HG03432 (cell line): ENCODE results near the gene ARHGEF11.

ENCODE experiments used
- ATAC-seq: cut with Tn5 transposase; IDR thresholded peaks from one replicate; pipeline ENCODE4 v1.9.1; 2021; ENCODE audit warnings: mild to moderate bottlenecking, moderate library complexity; ENCODE audit not compliant: unreplicated experiment

Gene ARHGEF11

GRCh38 chr1:157050836-157051235 lies 5.3 kb upstream of the ARHGEF11 start:
- no peak for ATAC-seq

DNA sequence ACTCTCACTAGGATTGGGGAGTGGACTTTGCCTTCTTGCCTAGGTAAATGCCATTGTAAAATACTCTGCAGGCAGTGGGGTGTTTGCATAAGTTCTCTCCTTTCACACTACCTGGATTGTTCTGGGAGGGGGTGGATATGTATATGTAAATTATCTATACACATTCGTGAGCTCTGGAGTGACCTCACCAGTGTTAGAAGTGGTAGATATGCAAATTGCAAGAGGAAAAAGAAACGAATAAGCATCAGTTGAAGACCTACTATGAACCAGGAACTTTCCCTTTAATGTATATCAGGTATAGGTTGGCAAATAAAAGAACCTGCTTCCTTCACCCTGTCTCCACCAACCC lies 1.5 kb upstream of the ARHGEF11 start:
- ATAC-seq, result no peak

GRCh38 chr1:157044326-157044725 lies 1.2 kb downstream of the ARHGEF11 start:
- ATAC-seq, result no peak

DNA sequence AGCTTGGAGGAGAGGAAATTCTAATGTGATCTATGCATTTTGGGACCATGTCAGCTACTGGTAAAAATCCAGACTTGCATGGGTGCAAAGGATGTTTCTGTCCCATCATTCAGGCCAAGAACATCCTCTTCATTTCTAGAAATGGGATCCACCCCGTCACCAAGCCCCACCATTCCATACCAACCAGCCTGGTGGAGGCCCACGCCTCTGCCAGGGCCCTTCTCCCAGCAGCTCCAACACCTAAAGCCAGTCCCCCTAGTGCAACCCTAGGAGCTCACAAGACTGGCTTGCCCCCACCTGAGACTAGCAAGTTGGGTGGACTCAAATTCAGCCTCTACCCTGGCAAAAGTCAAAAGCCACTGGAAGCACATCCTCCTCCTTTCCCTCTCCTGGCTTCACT lies 1.9 kb downstream of the ARHGEF11 start:
- ATAC-seq, result no peak

GRCh38 chr1:157042846-157043245 lies 2.7 kb downstream of the ARHGEF11 start:
- ATAC-seq, result no peak

DNA sequence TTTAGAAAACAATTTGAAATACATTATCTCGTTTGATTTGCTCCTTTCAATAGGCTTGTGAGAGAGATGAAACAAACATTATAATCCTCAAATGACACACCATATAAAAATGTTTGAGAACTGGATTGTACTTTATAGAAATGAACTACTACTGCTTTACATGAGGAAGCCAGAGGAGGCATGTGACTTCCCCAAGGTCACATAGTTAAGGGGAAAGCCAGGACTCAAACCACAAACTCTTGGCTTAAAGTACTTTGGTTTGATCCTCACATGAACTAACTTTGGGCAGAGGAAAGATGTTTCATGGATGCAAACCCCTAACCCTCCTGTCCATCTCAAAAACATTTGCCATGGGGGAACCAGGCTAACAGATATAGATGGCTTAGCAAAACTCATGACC lies 4.7 kb downstream of the ARHGEF11 start:
- ATAC-seq, result no peak

DNA sequence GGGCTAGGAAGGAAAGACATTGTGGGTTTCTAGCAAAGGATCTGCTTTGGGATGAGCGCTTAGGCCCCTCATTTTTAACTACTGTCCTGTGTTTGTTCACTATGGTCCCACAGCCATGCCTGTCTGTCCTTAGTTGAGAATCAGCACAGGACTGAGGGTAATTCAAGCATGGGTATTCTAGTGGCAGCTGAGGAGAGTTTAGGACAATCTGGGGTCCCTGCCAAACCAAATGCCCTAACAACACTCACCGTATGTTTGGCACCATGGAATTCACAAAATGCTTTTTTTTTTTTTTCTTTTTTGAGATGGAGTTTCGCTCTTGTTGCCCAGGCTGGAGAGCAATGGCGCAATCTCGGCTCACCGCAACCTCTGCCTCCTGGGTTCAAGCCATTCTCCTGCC lies 10.4 kb downstream of the ARHGEF11 start:
- no peak for ATAC-seq

- ATAC-seq, result no peak
Measured at GRCh38 chr1:157034137-157034800, 11.3 kb downstream of the ARHGEF11 start.

DNA sequence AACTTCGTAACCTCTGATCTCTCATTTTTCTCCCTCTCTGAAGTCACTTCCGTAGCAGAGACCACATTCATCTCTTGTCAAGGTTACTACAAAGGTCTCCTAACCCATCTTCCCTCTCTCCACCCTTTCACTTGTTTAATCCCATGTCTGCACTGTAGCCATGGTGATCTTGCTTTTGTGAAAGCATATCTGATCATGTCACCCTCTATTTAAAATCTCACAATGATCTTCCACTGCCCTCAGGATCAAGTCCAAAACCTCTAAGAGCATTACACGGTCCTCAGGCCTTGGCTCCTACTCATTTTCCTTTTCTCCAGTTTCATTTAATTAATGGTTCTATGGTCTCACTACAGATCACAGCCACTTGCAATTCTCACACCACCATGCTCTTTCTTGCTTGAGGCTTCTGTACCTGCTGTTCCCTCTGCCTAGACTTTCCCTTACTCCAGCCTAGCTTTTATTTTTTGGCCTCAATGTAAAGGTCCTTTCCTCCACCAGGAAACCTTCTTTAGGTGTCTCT lies 12.1 kb downstream of the ARHGEF11 start:
- no peak for ATAC-seq

- ATAC-seq, result no peak
Measured at GRCh38 chr1:157032303-157032702, 13.2 kb downstream of the ARHGEF11 start.

DNA sequence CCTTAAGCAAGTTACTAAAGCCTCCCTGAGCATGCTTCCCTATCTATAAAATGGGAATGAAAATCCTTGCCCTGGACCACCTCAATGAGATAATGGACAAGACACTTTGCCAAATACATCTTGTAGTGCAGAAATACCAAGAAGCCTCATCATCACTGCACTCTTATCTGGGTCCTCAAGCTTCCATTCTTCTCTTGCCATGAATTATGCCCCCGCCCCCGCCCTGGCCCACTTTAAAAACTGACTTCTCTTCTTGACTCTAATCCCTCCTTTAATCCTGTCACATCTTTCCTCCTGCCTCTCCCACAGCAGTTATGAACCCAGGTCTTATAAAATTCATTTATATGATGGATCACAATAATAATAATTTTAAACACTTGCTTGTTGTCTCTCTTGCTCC lies 14.8 kb downstream of the ARHGEF11 start:
- ATAC-seq, result no peak

DNA sequence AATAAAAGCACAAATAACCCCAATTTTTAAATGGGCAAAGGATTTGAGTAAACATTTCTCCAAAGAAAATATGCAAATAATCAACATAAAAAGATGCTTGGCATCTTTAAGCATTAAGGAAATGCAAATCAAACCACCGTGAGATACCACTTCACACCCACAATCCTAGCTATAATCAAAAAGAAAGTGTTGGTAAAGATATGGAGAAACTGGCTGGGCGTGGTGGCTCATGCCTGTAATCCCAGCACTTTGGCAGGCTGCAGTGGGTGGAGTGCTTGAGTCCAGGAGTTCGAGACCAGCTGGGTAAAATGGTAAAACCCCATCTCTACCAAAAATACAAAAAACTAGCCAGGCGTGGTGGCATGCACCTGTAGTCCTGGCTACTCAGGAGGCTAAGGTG lies 16.9 kb downstream of the ARHGEF11 start:
- ATAC-seq, result no peak

DNA sequence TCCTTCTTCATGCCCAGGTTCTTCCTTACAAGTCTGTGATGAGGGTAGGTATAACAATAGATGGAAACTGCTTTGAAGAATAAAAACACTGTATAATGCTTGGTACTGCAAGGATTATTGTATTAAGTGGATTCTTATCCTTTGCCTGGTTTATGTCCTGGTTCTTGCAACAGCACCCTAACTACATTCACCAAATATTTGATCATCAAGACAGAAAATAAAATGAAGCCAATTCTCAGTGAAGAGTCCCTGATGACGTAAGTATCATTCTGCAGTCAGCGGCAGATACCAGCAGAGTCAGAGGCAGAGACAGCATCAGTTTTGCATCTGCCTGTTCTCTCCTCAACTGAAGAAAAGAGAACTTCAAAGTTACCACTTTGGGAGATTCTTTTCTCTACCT lies 19.7 kb downstream of the ARHGEF11 start:
- no peak for ATAC-seq

DNA sequence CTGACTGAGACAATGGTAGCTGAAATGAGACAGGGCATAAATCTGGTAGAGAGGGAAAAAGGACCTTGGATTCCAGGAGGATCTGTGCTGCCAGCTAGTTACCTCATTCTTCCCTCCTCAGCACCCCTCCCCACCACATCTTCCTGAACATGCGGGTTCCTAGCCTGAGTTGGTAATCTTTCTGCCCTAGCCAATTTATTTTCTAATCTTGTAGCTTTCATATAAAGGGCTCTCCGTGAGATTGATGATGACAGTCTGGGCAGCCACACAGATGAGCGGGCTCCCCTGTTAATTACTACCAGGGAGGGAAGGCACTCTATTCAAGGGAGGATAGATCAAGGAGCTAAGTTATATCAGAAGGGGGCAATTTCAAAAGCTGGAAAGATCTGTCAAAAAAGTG lies 20.2 kb downstream of the ARHGEF11 start:
- ATAC-seq, result no peak

DNA sequence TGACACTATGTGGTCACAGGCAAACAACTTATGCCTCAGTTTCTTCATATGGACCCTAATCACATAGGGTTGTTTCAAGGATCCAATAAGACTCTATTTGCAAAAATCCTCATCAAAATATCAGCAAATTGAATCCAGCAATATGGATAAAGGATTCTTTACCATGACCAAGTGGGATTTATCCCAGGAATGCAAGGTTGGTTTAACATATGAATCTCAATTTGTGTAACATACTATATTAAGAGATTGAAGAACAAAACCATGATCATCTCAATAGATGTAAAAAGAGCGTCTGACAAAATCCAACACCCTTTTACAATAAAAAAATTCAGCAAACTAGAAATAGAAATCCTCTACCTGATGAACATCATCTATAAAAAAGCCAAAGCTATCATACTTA lies 23.9 kb downstream of the ARHGEF11 start:
- ATAC-seq, result no peak

DNA sequence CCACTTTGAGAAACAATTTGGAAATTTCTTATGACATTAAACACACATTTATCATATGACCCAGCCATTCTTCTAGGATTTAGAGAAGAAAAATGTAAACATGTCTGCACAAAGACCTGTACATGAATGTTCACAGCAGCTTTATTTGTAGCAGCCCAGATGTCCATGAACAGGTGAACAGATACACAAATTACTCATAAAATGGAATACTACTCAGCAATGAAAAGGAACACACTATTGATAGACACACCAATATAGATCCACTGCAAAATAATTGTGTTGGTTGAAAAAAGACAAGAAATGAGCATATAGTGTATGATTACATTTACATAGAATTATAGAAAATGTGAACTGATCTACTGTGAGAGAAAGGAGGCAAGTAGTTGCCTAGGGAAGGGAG lies 26.1 kb downstream of the ARHGEF11 start:
- ATAC-seq, result no peak

DNA sequence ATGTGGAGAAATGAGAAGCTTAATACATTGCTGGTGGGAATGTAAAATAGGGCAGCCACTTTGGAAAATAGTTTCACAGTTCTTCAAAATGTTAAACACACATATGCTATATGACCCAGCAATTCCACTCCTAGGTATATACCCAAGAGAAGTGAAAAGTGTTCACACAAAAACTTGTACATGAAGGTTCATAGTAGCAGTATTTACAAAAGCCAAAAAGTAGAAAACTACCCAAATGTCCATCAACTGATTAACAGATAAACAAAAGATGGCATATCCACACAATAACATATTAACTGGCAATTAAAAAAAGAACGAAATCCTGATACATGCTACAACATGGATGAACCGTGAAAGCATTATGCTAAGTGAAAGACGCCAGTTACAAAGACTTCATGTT lies 33.7 kb downstream of the ARHGEF11 start:
- no peak for ATAC-seq

- no peak for ATAC-seq
Measured at GRCh38 chr1:157008502-157008901, 37.0 kb downstream of the ARHGEF11 start.

GRCh38 chr1:157007306-157007705 lies 38.2 kb downstream of the ARHGEF11 start:
- no peak for ATAC-seq

DNA sequence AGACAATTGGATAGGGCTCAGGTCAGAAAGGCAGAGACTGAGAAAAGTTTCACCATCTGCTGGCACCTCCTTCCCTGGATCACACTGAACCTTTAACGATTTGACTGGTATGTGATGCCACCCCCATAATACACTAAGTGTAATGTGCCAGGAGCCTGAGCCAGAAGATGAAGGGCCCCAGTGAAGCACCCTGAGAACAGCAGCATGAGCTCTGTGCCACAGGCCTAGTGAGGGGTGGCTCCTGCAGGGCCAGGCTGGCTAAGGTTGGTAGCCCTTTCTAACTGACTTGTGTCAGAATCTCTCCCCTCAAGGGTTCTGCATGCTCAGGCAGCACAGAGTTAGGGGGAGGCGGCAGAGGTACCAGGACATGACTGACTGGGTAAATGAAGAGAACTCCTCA lies 38.9 kb downstream of the ARHGEF11 start:
- ATAC-seq, result no peak

DNA sequence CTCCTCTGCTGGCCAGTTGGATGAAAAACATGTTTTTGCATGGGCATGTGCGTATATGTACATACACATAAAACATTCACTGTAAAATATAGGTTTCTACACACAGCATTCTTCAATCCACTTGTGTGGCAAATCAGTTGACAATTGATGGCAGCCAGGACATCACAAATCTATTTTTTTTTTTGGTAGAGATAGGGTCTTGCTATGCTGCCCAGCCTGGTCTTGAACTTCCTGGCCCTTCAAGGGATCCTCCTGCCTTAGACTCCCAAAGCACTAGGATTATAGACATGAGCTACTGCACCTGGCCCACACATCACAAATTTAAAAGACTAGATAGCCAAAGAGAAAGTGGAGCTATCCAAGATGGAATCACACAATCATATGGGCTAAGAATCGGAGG lies 39.6 kb downstream of the ARHGEF11 start:
- no peak for ATAC-seq

GRCh38 chr1:157004806-157005205 lies 40.7 kb downstream of the ARHGEF11 start:
- ATAC-seq, result no peak

GRCh38 chr1:157004327-157004726 lies 41.2 kb downstream of the ARHGEF11 start:
- ATAC-seq, result no peak
